NCI-H460 (cell line): ENCODE data around the gene FBXO4. TPM values are rescaled to one million over a fixed set of nuclear protein-coding genes. Genes with fewer than 3 reads are reported as not detected.

ENCODE experiments used
- DNase-seq: peaks from one replicate; pipeline ENCODE4 v3.0.0-alpha.2; 2016; ENCODE audit warnings: low read depth; ENCODE audit errors: extremely low read depth
- polyA plus RNA-seq: library from polyadenylated mRNA; depleted of rRNA; stranded (reverse); fragments of >200 nt; gene quantifications from 2 replicates; pipeline ENCODE4 v1.2.3, GENCODE V29; 2014; cell fraction: nucleus; rRNA removed
- total RNA-seq: library from RNA; depleted of rRNA; stranded (reverse); fragments of >200 nt; shearing (Covaris generic); gene quantifications from 2 replicates; pipeline ENCODE4 v1.2.3, GENCODE V29; 2014; rRNA removed

FBXO4 gene
- 11.4 and 18.3 TPM in 2 replicates for total RNA-seq
- 11.3 and 20.0 TPM in 2 replicates for polyA plus RNA-seq

- DNase-seq: peak; percentile 75
Observed at GRCh38 chr5:41924872-41925554, at the start of gene FBXO4. Gene FBXO4, plus strand, starts transcription at chr5:41925281. Its CDS starts 29 bp downstream, at chr5:41925310.

- no peak for DNase-seq
Observed at GRCh38 chr5:41876678-41877077, 48.4 kb upstream of the FBXO4 start.

- DNase-seq: no peak
Observed at GRCh38 chr5:41877408-41877807, 47.7 kb upstream of the FBXO4 start.

- DNase-seq: no peak
Observed at GRCh38 chr5:41878173-41878572, 46.9 kb upstream of the FBXO4 start.

GRCh38 chr5:41878643-41879478 is 46.2 kb upstream of the FBXO4 start:
- no peak for DNase-seq

GRCh38 chr5:41882765-41883164 is 42.3 kb upstream of the FBXO4 start:
- DNase-seq: no peak

GRCh38 chr5:41883243-41883642 is 41.8 kb upstream of the FBXO4 start:
- no peak for DNase-seq

- no peak for DNase-seq
Observed at GRCh38 chr5:41883936-41884335, 41.1 kb upstream of the FBXO4 start.

- no peak for DNase-seq
Observed at GRCh38 chr5:41885286-41885685, 39.8 kb upstream of the FBXO4 start.

- DNase-seq: no peak
Observed at GRCh38 chr5:41891066-41891707, 33.9 kb upstream of the FBXO4 start.

- DNase-seq: no peak
Observed at GRCh38 chr5:41892031-41892430, 33.0 kb upstream of the FBXO4 start.

GRCh38 chr5:41893074-41893851 is 31.8 kb upstream of the FBXO4 start:
- DNase-seq: no peak

- DNase-seq: no peak
Observed at GRCh38 chr5:41896230-41896629, 28.9 kb upstream of the FBXO4 start.

GRCh38 chr5:41903382-41903891 is 21.6 kb upstream of the FBXO4 start:
- DNase-seq: no peak

- DNase-seq: peak; percentile 99
Observed at GRCh38 chr5:41903892-41904799, 20.9 kb upstream of the FBXO4 start, which contains the start of gene RIMOC1. Gene RIMOC1, plus strand, starts transcription at chr5:41904344. Its CDS starts 24 bp downstream, at chr5:41904368.

- DNase-seq: no peak
Observed at GRCh38 chr5:41906151-41906550, 18.9 kb upstream of the FBXO4 start.

- DNase-seq: no peak
Observed at GRCh38 chr5:41908374-41909079, 16.6 kb upstream of the FBXO4 start.

GRCh38 chr5:41918105-41918504 is 7.0 kb upstream of the FBXO4 start:
- DNase-seq: no peak

GRCh38 chr5:41921166-41921565 is 3.9 kb upstream of the FBXO4 start:
- no peak for DNase-seq
